ENCODE data around the gene SLC24A3.

- no peak for TF ChIP-seq CTCF (IDR thresholded peaks at IDR 0.05)
- TF ChIP-seq POLR2AphosphoS5 (IDR thresholded peaks at IDR 0.05), result no peak
These were observed 35.9 kb upstream of the SLC24A3 start for GRCh38 chr20:19176470-19177052.

All from sigmoid colon (tissue), 4 donors.